HG03571 (cell line): Measurements from ENCODE around the gene LILRB5.
"Not testable (repeated sequence)": the region's sequence is repeated elsewhere in the genome, so short reads cannot be mapped to it uniquely, and the experiment has no call there.

Source experiments
- ATAC-seq: cut with Tn5 transposase; IDR thresholded peaks from one replicate; pipeline ENCODE4 v1.9.1; 2021; ENCODE audit not compliant: unreplicated experiment

LILRB5 gene

DNA sequence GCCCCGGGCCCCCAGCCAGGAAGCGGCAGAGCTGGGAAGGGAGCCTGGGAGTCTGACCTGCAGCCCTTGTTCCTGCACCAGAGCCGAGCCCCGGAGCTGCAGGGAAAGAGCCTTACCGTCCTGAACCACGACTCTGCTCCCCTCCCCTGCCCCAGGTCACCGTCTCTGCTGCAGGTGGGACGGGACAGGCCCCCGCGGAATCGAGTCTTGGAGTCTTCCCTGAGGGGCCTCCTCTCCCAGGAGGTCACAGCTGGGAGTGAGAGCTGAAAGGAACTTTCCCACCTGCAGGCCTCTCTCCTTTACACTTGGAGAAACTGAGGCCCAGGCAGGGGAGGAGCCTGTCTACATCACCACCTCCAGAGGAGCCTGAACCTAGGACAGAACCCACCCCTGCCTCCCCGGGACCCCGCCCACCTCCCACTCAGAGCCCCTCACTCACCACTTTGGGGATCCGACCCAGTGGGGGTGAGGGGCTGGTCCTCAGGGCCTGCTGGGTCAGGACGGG, 20.1 kb upstream of the LILRB5 start:
- not testable (repeated sequence) for ATAC-seq

GRCh38 chr19:54275951-54276350, 18.9 kb upstream of the LILRB5 start:
- ATAC-seq, result no peak

- not testable (repeated sequence) for ATAC-seq
Measured at GRCh38 chr19:54274516-54274915, 17.4 kb upstream of the LILRB5 start.

DNA sequence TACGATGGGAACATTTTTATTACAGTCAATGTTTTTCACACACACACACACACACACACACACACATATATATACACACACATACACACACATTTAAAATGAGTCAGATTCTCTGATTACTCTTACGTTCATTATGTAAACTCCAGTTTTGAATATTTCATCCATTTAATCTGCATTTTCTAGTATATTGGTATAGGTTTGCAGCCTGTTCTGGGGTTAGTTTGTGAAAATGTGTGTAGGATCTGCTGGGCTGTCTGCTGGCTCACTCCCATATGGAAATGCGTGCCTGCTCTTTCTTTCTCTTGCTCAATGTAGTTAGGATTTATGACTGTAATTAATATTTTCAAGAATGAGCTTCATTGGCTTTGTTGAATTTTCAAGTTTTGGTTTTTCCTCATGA, 16.7 kb upstream of the LILRB5 start:
- no peak for ATAC-seq

DNA sequence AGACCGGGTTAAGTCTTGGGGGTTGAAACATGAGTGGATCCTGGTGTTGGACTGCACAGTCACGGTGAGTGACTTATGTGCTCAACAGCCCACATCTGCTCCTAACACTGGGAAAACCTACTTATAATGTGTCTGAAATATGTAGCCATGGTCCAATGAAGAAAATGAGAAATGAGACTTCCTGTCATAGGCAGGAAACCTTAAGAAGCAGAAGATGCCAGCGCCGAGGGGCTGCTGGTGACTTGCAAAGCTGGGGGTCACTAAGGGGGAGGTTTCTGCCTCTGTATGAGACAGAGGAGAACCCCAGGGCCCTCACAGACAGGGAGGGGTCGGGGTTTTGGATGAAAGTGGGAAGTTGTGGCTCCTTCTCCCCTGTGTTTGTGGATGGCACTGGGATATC, 15.1 kb upstream of the LILRB5 start:
- ATAC-seq, result not testable (repeated sequence)

DNA sequence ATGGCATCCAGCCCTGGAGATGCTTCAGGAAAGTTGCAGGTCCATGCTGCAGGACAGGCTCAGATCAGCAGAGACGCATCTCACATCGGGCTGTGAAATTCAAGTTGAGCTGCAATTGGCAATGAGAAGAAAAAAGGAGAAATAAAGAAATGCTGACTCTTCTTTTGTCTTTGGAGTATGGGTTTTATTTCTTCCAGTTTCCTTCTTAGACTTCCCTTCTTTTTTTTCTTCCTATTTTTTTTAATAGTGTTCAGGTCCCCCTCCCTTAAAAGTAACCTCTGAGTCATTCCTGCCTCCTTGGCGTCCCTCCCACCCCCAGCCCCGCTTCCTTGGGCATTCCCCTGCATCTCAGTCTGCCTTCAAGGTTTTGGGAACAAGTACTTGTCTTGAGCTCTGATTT, 14.5 kb upstream of the LILRB5 start:
- not testable (repeated sequence) for ATAC-seq

GRCh38 chr19:54271106-54271505, 14.0 kb upstream of the LILRB5 start:
- ATAC-seq, result no peak

- ATAC-seq, result no peak
Measured at GRCh38 chr19:54268936-54269335, 11.9 kb upstream of the LILRB5 start.

DNA sequence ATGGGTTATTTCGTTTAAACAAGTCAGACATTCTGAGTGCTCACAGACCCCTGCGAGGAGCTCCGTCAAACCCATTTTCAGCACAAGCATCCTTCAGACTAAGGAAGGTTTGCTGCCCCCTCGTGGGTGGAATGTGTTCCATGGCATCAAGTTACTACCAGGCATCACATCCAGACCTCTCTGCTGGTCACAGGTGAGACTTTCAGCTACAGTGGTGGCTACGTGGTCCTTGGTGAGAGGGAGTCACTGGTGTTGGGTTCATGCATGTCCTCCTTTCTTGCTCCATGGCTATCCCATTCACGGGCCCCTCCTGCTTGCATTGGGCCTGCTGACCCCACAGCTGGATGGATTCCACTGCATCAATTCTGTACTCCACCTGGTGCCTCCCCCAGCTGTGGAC, 9.1 kb upstream of the LILRB5 start:
- ATAC-seq, result no peak

- no peak for ATAC-seq
Measured at GRCh38 chr19:54262470-54262869, 5.4 kb upstream of the LILRB5 start.

DNA sequence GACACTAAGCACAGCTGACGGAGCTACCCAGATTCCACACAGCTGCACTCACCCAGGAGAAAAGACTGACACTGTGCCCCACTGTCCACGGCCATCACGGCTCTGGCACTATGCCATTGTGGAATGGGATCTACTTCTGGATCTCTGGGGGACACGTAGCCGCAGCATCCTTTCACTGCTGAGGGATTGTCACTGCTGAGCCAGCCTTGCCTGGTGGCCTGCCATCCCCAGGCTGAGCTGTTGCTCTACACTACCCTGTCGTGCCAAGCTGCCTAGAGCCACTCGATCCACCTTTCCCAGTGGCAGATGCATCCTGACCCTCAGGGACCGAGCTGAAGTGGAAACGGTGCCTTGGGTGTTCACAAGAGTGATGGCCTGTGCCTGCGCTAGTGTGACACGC, 5.0 kb upstream of the LILRB5 start:
- no peak for ATAC-seq

GRCh38 chr19:54256250-54257115, 590 bp downstream of the LILRB5 start:
- no peak for ATAC-seq

DNA sequence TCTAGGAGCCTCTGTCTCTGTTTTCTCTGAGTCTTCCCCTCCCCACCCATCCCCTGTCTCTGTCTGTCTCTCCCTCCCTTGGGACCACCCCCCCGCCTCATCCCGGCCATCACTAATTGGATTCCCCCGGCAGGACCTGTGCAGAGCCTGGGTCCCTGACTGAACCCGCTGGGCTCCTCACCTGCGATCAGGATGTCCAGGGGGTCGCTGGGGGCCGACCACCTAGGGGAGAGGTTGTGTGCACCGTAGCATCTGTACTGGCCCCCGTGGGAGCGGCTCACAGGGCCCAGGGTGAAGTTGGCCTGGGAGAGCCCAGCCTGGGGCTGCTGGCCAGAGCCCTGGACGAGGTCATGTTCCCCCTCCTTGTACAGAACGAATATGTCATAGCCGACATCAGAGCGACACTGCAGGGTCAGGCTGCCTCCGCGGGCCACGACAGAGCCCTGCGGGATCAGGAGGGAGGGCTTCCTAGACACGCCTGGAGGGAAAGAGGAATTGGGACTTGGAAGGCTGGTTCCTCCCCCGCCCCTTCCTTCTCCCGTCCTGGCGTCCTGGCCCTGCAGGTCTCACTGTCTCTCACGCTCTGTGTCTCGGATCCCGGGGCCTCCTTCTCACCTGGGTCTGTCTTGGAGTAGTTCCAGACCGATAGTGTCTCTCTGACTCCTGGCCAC, 1.8 kb downstream of the LILRB5 start:
- no peak for ATAC-seq

GRCh38 chr19:54254195-54254906, 2.7 kb downstream of the LILRB5 start:
- no peak for ATAC-seq

GRCh38 chr19:54253331-54254194, 3.5 kb downstream of the LILRB5 start:
- ATAC-seq, result no peak

- no peak for ATAC-seq
Measured at GRCh38 chr19:54252845-54253244, 4.2 kb downstream of the LILRB5 start.

- ATAC-seq, result no peak
Measured at GRCh38 chr19:54252243-54252642, 4.8 kb downstream of the LILRB5 start.

GRCh38 chr19:54248016-54248601, 9.0 kb downstream of the LILRB5 start:
- no peak for ATAC-seq

GRCh38 chr19:54247106-54247930, 9.8 kb downstream of the LILRB5 start:
- no peak for ATAC-seq
